ENCODE data around the gene GMEB1.
"Not testable (repeated sequence)": the region's sequence is repeated elsewhere in the genome, so short reads cannot be mapped to it uniquely, and the experiment has no call there.

Gene GMEB1, protein sequence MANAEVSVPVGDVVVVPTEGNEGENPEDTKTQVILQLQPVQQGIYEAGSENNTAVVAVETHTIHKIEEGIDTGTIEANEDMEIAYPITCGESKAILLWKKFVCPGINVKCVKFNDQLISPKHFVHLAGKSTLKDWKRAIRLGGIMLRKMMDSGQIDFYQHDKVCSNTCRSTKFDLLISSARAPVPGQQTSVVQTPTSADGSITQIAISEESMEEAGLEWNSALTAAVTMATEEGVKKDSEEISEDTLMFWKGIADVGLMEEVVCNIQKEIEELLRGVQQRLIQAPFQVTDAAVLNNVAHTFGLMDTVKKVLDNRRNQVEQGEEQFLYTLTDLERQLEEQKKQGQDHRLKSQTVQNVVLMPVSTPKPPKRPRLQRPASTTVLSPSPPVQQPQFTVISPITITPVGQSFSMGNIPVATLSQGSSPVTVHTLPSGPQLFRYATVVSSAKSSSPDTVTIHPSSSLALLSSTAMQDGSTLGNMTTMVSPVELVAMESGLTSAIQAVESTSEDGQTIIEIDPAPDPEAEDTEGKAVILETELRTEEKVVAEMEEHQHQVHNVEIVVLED

GRCh38 chr1:28668191-28668955, at the start of gene GMEB1:
Gene GMEB1 (plus strand): TSS chr1:28668784. CDS start chr1:28683613, 14,829 bp downstream.
- peak; percentile 89 for DNase-seq (ENCODE audit: low spot score)

DNA sequence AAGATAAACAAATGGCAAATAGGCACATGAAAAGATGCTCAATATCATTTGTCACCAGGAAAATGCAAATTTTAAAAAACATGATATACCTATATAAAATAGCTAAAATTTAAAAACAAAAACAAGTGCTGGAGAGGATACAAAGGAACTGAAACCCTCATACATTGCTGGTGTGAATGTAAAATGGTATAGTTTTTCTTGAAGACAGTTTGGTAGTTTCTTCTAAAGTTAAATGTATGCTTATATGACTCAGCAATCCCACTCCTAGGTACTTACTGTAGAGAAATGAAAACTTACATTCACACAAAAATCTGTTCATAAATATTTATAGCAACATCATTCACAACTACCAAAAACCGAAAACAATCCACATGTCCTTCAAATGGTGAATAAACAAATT, 36.9 kb upstream of the GMEB1 start:
- DNase-seq (ENCODE audit: low spot score): no peak

DNA sequence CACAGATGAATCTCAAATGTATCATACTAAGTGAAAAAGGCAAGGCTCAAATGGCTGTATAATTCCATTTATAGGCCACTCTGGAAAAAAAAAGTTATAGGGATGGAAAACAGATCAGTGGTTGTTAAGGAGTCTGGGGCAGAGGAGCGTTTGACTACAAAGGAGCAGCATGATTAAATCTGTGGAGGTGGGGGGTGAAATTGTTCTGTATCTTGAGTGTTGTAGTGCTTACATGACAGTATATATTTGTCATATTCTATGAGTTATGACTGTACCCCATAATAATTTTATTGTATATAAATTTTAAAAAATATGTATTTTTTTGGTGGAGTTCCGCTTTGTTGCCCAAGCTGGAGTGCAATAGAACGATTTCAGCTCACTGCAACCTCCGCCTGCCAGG, 36.0 kb upstream of the GMEB1 start:
- no peak for DNase-seq (ENCODE audit: low spot score)

DNA sequence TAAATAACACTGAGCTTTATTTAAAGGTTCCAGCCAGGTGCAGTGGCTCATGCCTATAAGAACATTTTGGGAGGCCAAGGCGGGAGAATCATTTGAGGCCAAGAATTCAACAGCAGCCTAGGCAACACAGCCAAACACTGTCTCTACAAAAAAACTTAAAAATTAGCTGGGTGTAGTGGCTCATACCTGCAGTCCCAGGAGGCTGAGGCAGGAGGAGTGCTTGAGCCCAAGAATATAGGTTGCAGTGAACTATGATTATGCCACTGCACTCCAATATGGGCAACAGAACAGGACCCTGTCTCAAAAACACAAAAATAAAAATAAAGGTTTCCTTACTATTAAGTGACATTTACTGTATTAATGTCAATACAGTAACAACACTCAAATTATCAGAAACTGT, 27.8 kb upstream of the GMEB1 start:
- DNase-seq (ENCODE audit: low spot score): peak; percentile 77

DNA sequence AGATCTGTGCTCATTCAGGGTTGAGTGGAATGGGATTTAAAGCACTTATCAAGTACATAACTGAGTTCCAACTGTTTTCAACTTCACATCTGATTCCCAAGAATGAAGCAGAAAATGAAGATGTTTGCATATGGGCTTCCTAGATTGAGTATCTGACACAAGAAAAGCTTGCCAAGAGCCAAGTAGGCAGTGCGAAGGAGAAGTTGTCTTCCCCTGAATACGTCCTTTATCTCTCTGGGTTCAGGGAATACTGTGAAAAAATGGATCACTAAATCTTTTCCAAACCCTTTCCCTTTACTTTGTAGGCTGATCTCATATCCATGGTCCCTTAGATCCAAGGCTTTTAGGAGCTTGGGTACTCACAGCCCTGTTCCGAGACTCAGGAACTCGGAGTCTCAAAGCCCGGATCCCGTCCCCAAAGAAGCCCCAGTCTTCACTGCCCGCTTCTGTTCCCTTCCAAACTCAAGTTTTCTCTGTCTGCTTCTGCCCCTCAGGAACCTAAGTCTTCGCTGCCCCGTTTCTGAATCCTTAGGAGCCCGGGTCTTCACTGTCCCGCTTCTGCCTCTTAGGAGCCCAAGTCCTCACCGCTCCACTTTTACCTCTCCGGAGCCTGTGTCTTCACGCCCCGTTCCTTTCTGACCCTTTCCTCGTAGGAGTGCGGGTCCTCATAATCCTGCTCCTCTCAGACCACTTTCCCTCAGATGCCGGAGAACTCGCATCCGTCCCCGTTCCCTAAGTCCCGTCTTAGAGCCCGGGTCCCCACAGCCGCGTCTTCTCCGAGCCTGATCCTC, 26.3 kb upstream of the GMEB1 start:
- peak; percentile 49 for DNase-seq (ENCODE audit: low spot score)

DNA sequence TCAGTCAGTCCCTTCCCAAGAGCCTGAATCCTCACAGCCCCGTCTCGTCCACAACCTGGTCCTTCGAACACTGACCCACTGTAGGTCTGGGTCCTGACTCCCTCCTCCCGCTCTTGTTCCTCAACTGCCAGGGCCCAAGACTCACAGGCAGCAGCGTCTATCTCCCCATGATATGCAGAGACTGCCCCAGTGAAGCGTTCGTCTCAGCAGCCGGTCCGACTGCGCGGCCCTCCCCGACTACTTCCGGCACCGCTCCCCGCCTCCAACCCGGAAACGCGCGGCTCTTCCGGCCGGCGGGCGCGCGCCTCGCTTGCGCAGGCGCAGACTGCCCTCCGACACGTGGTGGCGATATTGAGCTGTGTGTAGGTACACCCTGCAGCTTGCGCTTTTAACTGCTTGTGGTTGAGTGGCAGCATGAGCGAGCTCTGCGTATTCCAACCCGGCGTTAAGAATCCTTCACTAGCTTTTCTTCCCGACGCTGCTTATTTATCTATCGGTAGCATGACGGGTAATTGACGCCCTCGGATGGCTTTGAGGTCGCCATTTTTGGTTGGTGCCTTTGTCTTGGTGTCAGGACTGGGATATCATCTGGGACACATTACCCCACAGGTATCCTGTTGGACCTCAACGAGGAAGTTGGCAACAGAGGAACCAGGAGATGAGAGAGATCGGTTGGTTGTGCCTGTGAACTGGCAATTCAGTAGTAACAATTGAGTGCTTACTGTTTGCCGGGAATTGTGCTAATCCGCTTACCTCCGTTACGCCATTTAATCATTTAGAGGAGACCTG, 25.5 kb upstream of the GMEB1 start, which contains the start of gene TAF12:
TSS of gene TAF12 (minus strand) at position 221 of the 789 bp plus-strand sequence. CDS start 20,986 bp downstream, outside the sequence.
- DNase-seq (ENCODE audit: low spot score): peak; percentile 98

DNA sequence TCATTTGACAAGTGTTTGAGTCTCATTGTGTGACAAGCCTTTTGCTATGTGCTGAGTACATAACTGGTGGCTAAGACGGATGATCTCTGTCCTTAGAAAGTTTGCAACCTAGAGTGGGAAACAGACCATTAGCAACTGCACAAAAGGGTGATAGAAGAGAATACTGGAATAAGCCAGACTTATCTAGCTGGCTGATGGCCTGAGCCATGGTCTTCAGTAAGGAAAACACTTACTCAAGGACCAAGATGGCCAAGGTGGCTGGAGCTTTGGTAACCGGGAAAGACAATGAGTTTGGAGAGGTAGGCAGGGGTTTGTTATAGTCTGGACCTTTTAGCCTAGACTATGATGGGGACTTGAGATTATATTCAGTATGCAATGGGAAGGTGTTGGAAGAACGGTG, 24.1 kb upstream of the GMEB1 start:
- DNase-seq (ENCODE audit: low spot score): peak; percentile 25

DNA sequence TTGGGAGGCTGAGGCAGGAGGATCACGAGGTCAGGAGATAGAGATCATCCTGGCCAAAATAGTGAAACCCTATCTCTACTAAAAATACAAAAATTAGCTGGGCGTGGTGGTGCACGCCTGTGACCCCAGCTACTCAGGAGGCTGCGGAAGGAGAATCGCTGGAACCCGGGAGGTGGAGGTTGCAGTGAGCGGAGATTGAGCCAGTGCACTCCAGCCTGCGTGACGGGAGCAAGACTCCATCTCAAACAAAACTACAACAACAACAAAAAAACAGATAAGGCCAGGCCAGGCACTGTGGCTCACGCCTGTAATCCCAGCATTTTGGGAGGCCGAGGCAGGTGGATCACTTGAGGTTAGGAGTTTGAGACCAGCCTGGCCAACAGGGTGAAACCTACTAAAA, 23.2 kb upstream of the GMEB1 start:
- not testable (repeated sequence) for DNase-seq (ENCODE audit: low spot score)

DNA sequence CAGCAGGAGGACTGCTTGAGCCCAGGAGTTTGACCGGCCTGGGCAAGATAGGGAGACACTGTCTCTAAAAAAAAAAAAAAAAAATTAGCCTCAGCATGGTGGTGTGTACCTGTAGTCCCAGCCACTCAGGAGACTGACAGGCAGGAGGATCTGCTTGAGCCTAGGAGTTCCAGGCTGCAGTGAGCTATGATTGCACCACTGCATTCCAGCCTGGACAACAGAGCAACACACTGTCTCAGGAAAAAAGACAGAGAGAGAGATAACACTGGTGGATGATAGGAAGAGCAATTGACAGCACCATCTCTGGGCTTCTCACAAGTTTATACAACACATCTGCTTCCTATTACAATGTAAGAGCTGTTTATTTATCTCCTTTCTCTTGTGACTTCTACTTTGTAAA, 22.5 kb upstream of the GMEB1 start:
- DNase-seq (ENCODE audit: low spot score): no peak

DNA sequence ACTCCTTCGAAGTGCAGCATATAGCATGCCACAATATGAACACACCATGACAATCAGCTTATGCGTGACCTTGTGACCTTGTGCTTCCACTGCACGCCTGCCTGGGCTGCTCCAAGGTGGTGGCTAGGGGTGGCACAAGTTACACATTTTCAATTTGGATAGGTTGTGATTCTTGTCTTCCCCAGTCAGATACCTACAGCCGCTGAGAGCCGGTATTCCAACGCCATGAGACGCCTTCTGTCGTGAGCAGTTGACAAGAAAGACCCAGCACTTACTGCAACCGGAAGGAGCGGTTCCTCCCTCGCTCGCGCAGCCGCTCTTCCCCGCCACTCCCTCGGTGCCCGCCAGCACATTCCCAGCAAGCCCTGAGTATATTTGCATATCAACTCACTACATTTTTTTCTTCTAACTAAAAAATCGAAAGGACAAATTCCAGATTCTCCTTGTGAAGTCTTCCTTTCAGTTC, 20.5 kb upstream of the GMEB1 start:
- DNase-seq (ENCODE audit: low spot score): peak; percentile 95

DNA sequence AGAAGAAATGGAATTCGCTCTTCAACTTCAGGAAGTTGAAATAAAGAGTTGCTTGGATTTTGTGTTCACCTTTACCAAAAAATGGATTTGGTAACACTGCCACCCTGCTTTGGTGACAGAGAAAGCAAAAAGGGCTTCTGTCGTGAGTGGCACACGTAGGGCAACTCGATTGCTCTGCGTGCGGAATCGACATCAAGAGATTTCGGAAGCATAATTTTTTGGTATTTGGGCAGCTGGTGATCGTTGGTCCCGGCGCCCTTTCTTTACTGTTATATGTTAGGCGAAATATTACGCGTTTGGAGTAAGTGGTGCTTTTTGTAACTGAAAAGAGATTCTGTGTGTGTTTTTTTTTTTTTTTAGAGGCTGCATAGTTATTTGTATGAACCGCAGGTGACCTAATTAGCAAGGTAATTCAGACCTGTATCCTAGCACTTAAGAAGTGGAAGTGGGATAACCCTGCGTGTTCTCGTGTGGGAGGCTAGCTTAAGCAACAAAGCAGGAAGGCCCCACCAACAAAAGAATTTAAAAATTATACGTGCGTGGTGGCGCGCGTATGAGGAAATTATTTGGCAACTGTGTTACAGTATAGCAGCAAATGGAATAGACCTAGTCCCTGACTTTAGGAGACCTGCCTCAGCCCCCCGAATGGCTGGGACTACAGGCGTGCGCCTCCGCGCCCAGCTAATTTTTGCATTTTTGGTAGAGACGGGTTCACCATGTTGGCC, 19.9 kb upstream of the GMEB1 start, which contains the start of gene RNU11:
TSS of gene RNU11 (plus strand) at position 127 of the 725 bp plus-strand sequence.
- DNase-seq (ENCODE audit: low spot score): peak; percentile 99

DNA sequence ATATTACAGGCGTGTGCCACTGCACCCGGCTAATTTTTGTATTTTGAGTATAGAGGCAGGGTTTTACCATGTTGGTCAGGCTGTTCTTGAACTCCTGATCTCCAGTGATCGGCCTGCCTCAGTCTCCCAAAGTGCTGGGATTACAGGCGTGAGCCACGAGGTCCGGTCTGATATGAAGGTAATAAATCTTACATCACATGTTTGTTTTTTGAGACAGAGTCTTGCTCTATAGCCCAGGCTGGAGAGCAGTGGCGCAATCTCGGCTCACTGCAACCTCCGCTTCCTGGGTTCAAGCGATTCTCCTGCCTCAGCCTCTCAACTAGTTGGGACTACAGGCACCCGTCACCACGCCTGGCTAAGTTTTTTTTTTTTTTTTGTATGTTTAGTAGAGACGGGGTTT, 15.5 kb upstream of the GMEB1 start:
- DNase-seq (ENCODE audit: low spot score): not testable (repeated sequence)

- not testable (repeated sequence) for DNase-seq (ENCODE audit: low spot score)
These were observed 14.7 kb upstream of the GMEB1 start for GRCh38 chr1:28653870-28654269.

GRCh38 chr1:28655448-28656311, 12.9 kb upstream of the GMEB1 start:
- DNase-seq (ENCODE audit: low spot score): not testable (repeated sequence)

DNA sequence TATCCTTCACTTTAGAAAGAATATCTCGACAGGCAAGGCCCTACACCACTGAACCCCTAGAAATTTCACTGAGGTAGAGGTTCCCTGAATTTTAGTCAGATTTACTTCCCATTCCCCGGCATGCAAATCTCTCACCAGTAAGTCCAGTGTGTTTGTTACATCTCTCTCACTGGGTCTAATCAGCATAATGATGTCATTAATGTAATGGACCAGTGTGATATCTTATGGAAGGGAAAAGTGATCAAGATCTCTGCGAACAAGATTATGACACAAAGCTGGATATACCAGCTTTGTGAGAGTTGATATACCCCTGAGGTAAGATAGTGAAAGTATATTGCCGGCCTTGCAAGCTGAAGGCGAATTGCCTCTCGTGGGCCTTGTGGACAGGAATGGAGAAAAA, 12.2 kb upstream of the GMEB1 start:
- DNase-seq (ENCODE audit: low spot score): no peak

GRCh38 chr1:28663871-28664470, 4.6 kb upstream of the GMEB1 start:
- no peak for DNase-seq (ENCODE audit: low spot score)

GRCh38 chr1:28666806-28667205, 1.8 kb upstream of the GMEB1 start:
- DNase-seq (ENCODE audit: low spot score): no peak

DNA sequence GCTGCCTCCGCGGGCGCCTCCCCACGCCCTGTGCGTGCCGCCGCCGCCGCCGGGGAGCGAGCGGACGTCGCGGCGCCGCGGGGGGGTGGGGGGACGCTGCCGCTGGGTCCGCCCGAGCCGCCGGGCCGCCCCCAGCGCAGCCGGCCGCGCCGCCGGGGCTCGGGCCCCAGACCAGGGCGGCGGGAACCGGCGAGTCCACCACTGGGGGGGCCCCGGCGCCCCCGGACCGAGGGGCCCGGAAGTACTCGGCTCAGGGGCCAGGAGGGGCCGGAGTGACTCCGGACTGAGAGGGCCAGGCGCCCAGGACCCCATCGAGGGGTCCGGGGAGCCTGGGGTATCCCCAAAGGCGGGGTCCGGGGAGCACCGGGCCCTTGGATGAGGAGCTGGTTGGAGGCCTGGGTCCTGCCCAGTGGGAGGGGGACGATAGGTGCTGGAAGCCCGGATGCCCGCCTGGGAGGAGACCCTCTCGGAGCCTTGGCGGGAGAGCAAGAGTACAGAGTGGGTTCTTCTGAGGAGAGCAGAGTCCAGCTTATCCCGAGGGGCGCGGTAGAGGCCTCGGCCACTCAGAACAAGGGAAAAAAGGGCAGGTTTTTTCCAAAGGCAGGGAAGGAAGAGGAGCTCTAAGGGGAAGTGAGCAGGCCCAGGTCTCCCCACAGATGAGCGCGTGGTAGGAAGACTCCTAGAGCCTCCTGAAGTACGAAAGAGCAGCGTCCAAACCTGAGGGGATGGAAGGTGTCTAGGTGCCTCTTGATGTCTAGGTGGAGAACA, 556 bp downstream of the GMEB1 start:
- peak; percentile 63 for DNase-seq (ENCODE audit: low spot score)
